Panc1 (cell line): Measurements from ENCODE around the gene YBEY. TPM values are rescaled to one million over a fixed set of nuclear protein-coding genes. Genes with fewer than 3 reads are reported as not detected.

Experiments used
- ATAC-seq: fragments of 200-7000 bp; cut with Tn5 transposase; 2 replicates; pipeline ENCODE4 v1.9.1; 2020; ENCODE audit warnings: mild to moderate bottlenecking, moderate library complexity
- BruUV-seq: library from RNA; stranded (reverse); fragments of 400-500 nt; replicated peaks from 2 replicates; lab custom pipeline; 2021; lab: Mats Ljungman, UMichigan
- CTCF ChIA-PET: fragments of 300-600 bp; sonication (Branson Sonifier 250); formaldehyde crosslinking; loops from one replicate; lab custom pipeline; 2022; ENCODE audit warnings: antibody characterized with exemption; lab: Charles Lee
- POLR2A ChIA-PET: fragments of 300-600 bp; sonication (Branson Sonifier 250); formaldehyde crosslinking; loops from one replicate; lab custom pipeline; 2022; ENCODE audit warnings: antibody characterized with exemption; lab: Charles Lee
- DNase-seq: peaks from one replicate; pipeline ENCODE4 v3.0.0-alpha.2; 2010; ENCODE audit warnings: low read depth, low spot score
- H3K27ac ChIP-seq: 2 replicates; pipeline ENCODE4 v1.5.1; 2011; ENCODE audit warnings: mild to moderate bottlenecking, low read length, inconsistent platforms
- H3K27me3 ChIP-seq: fragments of 200-500 bp; sonication (Bioruptor generic); 2 replicates; pipeline ENCODE4 v1.6.0; 2014; ENCODE audit warnings: low read length, inconsistent platforms; ENCODE audit not compliant: control insufficient read depth, insufficient read depth
- H3K36me3 ChIP-seq: fragments of 200-500 bp; sonication (Bioruptor generic); 2 replicates; pipeline ENCODE4 v1.5.1; 2014; ENCODE audit warnings: inconsistent platforms, mild to moderate bottlenecking, low read length, moderate library complexity; ENCODE audit not compliant: control insufficient read depth, insufficient read depth
- H3K4me1 ChIP-seq: 2 replicates; pipeline ENCODE4 v1.5.1; 2011; ENCODE audit warnings: inconsistent platforms, mild to moderate bottlenecking, low read length, moderate library complexity; ENCODE audit not compliant: control insufficient read depth, insufficient read depth
- H3K4me3 ChIP-seq, 2 experiments: 2 replicates each; pipeline ENCODE4 v1.5.1; 2011 to 2012; ENCODE audit warnings: low read depth in 2 of 2, low read length in 2 of 2, mild to moderate bottlenecking in 2 of 2, inconsistent platforms in 1 of 2, moderate library complexity in 1 of 2
- H3K9me3 ChIP-seq: fragments of 200-500 bp; sonication (Bioruptor generic); 2 replicates; pipeline ENCODE4 v1.5.1; 2014; ENCODE audit warnings: low read depth, mild to moderate bottlenecking, inconsistent platforms, low read length, moderate library complexity; ENCODE audit not compliant: control insufficient read depth, insufficient read depth
- POLR2AphosphoS5 ChIP-seq: IDR thresholded peaks from 2 replicates; pipeline ENCODE4 v1.6.1; 2012; ENCODE audit warnings: mild to moderate bottlenecking, low read depth, low read length, moderate library complexity
- REST ChIP-seq, 2 experiments: IDR thresholded peaks; 2 replicates each; pipeline ENCODE4 v1.6.1; 2011 to 2012; ENCODE audit warnings: low read depth in 2 of 2, control low read depth in 1 of 2, low read length in 1 of 2, mild to moderate bottlenecking in 1 of 2, moderate library complexity in 1 of 2; ENCODE audit not compliant: insufficient read depth in 1 of 2
- SIN3A ChIP-seq: IDR thresholded peaks from 2 replicates; pipeline ENCODE4 v1.6.1; 2012; ENCODE audit warnings: low read depth, mild to moderate bottlenecking, low read length, moderate library complexity, borderline replicate concordance; ENCODE audit not compliant: insufficient read depth
- TCF7L2 ChIP-seq: IDR thresholded peaks from 2 replicates; pipeline ENCODE4 v1.6.1; 2011; ENCODE audit warnings: mild to moderate bottlenecking, low read depth, low read length, inconsistent platforms
- in situ Hi-C: cut with HindIII; loops from 2 replicates; pipeline ENCODE4 v1.10.0; 2016; ENCODE audit warnings: low sequenced_read_pairs, low pct_unique_long_range_greater_than_20kb
- intact Hi-C: fragments of 100-400 bp; cut with micrococcal nuclease; formaldehyde crosslinking; loops from one replicate; pipeline ENCODE4 v1.10.0; 2022; ENCODE audit not compliant: unreplicated experiment
- total RNA-seq: library from RNA; stranded (reverse); gene quantifications from one replicate; pipeline ENCODE4 v1.2.1, GENCODE V29; 2021; ENCODE audit not compliant: unreplicated experiment
- TF ChIP-seq, protein P1 (sequence below): fragments of 450-650 bp; IDR thresholded peaks from 2 replicates; pipeline ENCODE4 v1.5.1; 2017; ENCODE audit warnings: mild to moderate bottlenecking

YBEY gene
- total RNA-seq, 1 experiment from 2014 or later, result 10.7 TPM

DNA sequence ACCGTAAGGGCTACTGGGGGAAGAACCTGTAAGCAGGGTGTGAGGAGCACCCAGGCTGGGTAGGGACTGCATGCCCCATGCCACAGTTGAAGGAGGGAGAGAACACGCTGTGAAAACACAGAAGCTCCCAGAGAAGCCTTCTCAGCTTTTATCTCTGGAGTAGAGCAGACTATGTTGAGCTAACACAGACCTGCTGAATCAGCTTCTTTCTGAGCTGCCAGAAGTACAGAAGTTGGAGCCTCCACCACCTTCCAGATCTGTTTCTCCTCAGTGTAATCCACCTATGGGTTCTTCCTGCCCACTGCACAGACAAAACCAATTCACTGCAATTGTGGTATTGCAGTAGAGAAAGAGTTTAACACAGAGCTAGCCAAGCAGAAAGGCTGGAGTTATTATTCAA lies 5.4 kb downstream of the YBEY start:
- intact Hi-C loops, result no loop called here

GRCh38 chr21:46294647-46295176 lies 8.6 kb downstream of the YBEY start:
- H3K27ac ChIP-seq, result 0 out of 2 replicates have a peak overlapping the region, but pooled peaks have one; percentile 29
- intact Hi-C loops, result no loop called here
- no peak for DNase-seq
- H3K4me1 ChIP-seq, result peaks cover 5% of the 10 kb centered on the region
- H3K4me3 ChIP-seq, result no peak overlapping the region
- no peaks in the 10 kb centered on the region for H3K27me3 ChIP-seq
- no peaks in the 10 kb centered on the region; the same call in 1 of the 2 replicates for H3K9me3 ChIP-seq
- TF ChIP-seq SIN3A, result no peak
- TF ChIP-seq TCF7L2, result no peak
- TF ChIP-seq, protein P1, sequence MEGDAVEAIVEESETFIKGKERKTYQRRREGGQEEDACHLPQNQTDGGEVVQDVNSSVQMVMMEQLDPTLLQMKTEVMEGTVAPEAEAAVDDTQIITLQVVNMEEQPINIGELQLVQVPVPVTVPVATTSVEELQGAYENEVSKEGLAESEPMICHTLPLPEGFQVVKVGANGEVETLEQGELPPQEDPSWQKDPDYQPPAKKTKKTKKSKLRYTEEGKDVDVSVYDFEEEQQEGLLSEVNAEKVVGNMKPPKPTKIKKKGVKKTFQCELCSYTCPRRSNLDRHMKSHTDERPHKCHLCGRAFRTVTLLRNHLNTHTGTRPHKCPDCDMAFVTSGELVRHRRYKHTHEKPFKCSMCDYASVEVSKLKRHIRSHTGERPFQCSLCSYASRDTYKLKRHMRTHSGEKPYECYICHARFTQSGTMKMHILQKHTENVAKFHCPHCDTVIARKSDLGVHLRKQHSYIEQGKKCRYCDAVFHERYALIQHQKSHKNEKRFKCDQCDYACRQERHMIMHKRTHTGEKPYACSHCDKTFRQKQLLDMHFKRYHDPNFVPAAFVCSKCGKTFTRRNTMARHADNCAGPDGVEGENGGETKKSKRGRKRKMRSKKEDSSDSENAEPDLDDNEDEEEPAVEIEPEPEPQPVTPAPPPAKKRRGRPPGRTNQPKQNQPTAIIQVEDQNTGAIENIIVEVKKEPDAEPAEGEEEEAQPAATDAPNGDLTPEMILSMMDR, result no peak
- BruUV-seq, result no TSS peak
- in situ Hi-C loops, result no loop called here
- POLR2A ChIA-PET, result no interaction called here
- CTCF ChIA-PET, result no interaction called here
- ATAC-seq, result peak; percentile 87
- no peaks in the 10 kb centered on the region for H3K36me3 ChIP-seq

More for the DNA sequence above, 5.4 kb downstream of the YBEY start:
- no peak overlapping the region for H3K4me3 ChIP-seq
- peaks cover 2% of the 10 kb centered on the region; the same call in 1 of the 2 replicates for H3K36me3 ChIP-seq
- no peaks in the 10 kb centered on the region for H3K27me3 ChIP-seq
- ATAC-seq, result no peak
- no peak overlapping the region for H3K27ac ChIP-seq
- H3K9me3 ChIP-seq, result no peaks in the 10 kb centered on the region; the same call in 1 of the 2 replicates
- in situ Hi-C loops, result no loop called here
- DNase-seq, result no peak
- ChIA-PET POLR2A (no interaction called here), CTCF (interaction anchor here (0.6 kb wide), 1 partner anchor 76 kb away, joined by 4 read pairs; no protein-coding TSS in a partner anchor)
- TF ChIP-seq TCF7L2 (no peak), SIN3A (no peak), REST (IDR thresholded peaks at IDR 0.05; ENCODE audit: insufficient read depth in 1 of 2, low read depth in 2 of 2, low read length in 1 of 2) (no peak), POLR2AphosphoS5 (no peak)
- TF ChIP-seq, protein P1, result no peak
- BruUV-seq, result no TSS peak
- H3K4me1 ChIP-seq, result peaks cover 11% of the 10 kb centered on the region
